Activated T-helper 1 cell treated with anti-CD3 and anti-CD28 coated beads, Interleukin-2, amount 50 U/mL, for 16 hours (primary cell): ENCODE results near the gene COL6A5.

ENCODE experiments used
- DNase-seq, 2 donors: peaks; one replicate each; pipeline ENCODE4 v3.0.0-alpha.2; 2020; ENCODE audit warnings: low read depth in 1 of 2, low spot score in 1 of 2

Gene COL6A5

GRCh38 chr3:130515755-130516154, 170.3 kb downstream of the COL6A5 start:
- DNase-seq = no peak

- DNase-seq = no peak
Measured at GRCh38 chr3:130516645-130517512, 171.4 kb downstream of the COL6A5 start, which contains the start of gene COL6A6. Gene COL6A6, plus strand, starts transcription at chr3:130517177. Its CDS starts 43,188 bp downstream, at chr3:130560365.

GRCh38 chr3:130517602-130518001, 172.1 kb downstream of the COL6A5 start:
- DNase-seq = no peak

GRCh38 chr3:130519754-130520153, 174.3 kb downstream of the COL6A5 start:
- no peak for DNase-seq

GRCh38 chr3:130522399-130522798, 176.9 kb downstream of the COL6A5 start:
- DNase-seq = no peak

- DNase-seq = no peak
Measured at GRCh38 chr3:130527426-130527825, 182.0 kb downstream of the COL6A5 start.

GRCh38 chr3:130528120-130528519, 182.6 kb downstream of the COL6A5 start:
- DNase-seq = no peak

- DNase-seq = no peak
Measured at GRCh38 chr3:130529486-130530215, 184.2 kb downstream of the COL6A5 start.

GRCh38 chr3:130533247-130533646, 187.8 kb downstream of the COL6A5 start:
- no peak for DNase-seq
